Retinal pigment epithelial cell (primary cell): ENCODE measurements around the gene ITSN2.

Experiments
- DNase-seq: peaks from one replicate; pipeline ENCODE4 v3.0.0-alpha.2; 2010; ENCODE audit warnings: low read depth
- H3K4me3 ChIP-seq: 2 replicates; pipeline ENCODE4 v1.5.1; 2011; ENCODE audit warnings: mild to moderate bottlenecking, low read length, control low read depth, moderate library complexity
- CTCF ChIP-seq: conservative IDR thresholded peaks from 2 replicates; pipeline ENCODE4 v1.5.1; 2011; ENCODE audit warnings: low read depth, low read length, control low read depth, inconsistent platforms

ITSN2 gene

DNA sequence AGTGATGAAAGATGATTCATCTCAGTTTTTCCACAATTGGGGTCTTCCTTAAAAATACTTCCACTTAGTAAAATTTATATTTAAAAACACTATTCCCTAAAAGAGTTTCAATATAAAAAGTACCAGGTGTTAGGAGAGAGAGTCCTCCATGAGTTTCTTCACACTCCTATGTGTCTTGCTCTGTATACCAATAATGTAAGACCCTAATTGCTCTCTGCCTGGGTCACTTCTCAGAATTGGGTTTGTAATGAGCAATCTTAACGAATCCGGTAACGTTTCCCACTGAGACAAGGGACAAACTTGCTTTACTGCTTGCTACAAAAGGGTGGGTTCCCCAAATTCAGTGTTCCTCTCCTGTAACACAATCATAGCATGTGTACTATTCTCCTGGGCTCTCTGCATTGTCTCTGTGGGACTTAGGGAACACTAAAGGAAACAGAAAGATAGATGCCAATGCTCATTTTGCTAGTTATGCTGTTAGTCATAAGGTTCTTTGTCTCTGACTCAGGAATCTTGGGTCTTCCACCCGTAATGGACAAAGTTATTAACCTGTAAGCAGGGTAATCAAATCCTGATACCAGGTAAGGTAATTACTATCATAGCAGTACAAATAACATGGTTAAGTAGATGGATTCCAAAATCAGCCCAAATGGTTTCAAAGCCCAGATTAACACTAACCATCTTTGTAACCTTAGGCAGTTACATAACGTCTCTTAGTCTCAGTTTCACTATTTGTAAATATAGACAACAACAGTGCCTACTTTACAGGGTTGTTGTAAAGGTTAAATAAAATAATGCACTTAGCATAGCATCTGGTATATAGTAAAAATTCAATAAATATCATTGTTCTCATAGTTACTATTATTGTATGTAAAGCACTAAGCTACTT is 46.3 kb downstream of the ITSN2 start:
- TF ChIP-seq CTCF: no peak
- no peak for DNase-seq
- H3K4me3 ChIP-seq: no peak overlapping the region

DNA sequence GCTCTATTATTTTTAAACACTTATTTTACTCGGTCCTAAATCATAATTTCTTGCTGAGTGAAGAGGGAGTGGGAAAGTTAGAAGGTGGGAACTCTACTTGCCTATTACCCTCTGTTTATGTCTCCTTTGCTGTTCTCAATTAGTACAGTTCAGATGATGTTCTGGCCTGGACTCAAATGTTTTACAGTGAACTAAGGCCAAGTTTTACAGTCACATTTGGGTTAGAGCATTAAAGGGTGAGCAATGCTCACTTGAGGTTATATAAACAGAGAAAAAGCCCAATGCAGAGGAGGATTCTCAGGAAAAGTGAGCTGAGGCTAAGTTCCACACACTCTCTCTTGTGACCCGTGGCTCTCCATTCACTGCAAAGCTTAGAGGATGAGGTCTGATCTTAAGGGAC is 52.4 kb downstream of the ITSN2 start:
- TF ChIP-seq CTCF: no peak
- no peak for DNase-seq

GRCh38 chr2:24304631-24305030 is 55.7 kb downstream of the ITSN2 start:
- TF ChIP-seq CTCF: no peak
- DNase-seq: no peak
- H3K4me3 ChIP-seq: no peak overlapping the region

More for the DNA sequence above, 52.4 kb downstream of the ITSN2 start:
- H3K4me3 ChIP-seq: no peak overlapping the region

GRCh38 chr2:24304098-24304497 is 56.2 kb downstream of the ITSN2 start:
- no peak overlapping the region for H3K4me3 ChIP-seq
- no peak for TF ChIP-seq CTCF
- DNase-seq: peak; percentile 68

DNA sequence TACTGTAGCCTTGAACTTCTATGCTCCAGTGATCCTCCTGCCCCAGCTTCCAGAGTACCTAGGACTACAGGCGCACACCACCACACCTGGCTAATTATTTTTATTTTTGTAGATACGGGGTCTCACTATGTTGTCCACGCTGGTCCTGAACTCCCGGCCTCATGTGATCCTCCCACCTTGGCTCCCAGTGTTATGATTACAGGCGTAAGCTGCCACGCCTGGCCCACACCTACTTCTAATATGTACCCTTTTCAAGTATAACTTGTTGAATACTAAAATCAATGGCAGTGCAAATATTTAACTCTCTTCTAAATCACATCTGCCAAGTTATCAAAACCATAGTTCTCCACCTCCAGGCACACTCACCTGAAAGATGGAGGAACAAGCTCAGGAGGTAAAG is 58.7 kb downstream of the ITSN2 start:
- DNase-seq: no peak
- H3K4me3 ChIP-seq: no peak overlapping the region
- no peak for TF ChIP-seq CTCF

DNA sequence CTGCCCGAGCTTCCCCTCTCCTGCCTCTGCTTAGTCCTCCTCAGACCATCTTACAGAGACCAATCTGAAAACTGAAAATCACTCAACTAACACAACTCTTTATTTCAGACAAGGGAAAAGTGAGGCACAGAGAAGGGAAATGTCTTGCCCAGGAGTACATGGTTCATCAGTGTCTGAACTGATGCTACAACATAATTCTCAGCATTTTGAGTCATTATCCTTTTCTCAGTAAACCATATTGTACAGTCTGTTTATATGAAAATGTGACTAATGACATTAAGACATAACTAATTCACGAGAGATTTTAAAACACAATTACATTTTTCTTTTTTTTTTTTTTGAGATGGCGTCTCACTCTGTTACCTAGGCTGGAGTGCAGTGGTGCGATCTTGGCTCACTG is 62.7 kb downstream of the ITSN2 start:
- H3K4me3 ChIP-seq: no peak overlapping the region
- DNase-seq: no peak
- TF ChIP-seq CTCF: no peak

DNA sequence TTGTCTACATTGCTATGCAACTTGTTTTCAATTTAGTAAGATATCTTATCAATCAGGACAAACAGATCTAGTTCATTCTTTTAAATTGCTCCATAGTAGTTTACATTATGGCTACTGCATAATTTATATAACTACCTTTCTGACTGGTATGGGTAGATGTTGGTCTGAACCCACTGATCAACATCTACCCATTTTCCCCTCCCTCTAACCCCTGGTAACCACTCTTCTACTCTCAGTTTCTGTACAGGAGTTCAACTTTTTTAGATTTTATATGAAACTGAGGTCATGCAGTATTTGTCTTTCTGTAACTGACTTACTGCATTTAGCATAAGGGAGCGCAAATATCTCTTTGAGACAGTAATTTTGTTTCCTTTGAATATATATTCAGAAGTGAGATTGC is 73.2 kb downstream of the ITSN2 start:
- TF ChIP-seq CTCF: no peak
- DNase-seq: no peak
- H3K4me3 ChIP-seq: no peak overlapping the region
